MCF 10A (cell line): ENCODE measurements around the gene MACROH2A1. TPM values are rescaled to one million over a fixed set of nuclear protein-coding genes. Genes with fewer than 3 reads are reported as not detected.

Source experiments
- BruUV-seq: library from RNA; stranded (reverse); fragments of 400-500 nt; replicated peaks from 2 replicates; lab custom pipeline; 2021; lab: Mats Ljungman, UMichigan
- CTCF ChIA-PET: fragments of 300-600 bp; sonication (Branson Sonifier 250); formaldehyde crosslinking; extraction: SDS; loops from one replicate; lab custom pipeline; 2021; ENCODE audit warnings: antibody characterized with exemption, inconsistent platforms; lab: Yijun Ruan, JAX
- POLR2A ChIA-PET: fragments of 300-600, 350-650 bp; sonication (Branson Sonifier 250); formaldehyde crosslinking; extraction: SDS; loops from one replicate; lab custom pipeline; 2020; ENCODE audit warnings: antibody characterized with exemption, inconsistent platforms; lab: Yijun Ruan, JAX
- DNase-seq: peaks from one replicate; pipeline ENCODE4 v3.0.0-alpha.2; 2018; ENCODE audit not compliant: unreplicated experiment
- H3K27ac Mint-ChIP-seq: one replicate; pipeline ENCODE4 v1.8.0; 2022; ENCODE audit warnings: mild to moderate bottlenecking, low read depth, mixed read lengths; ENCODE audit not compliant: unreplicated experiment
- H3K27me3 Mint-ChIP-seq: one replicate; pipeline ENCODE4 v1.8.0; 2022; ENCODE audit warnings: mixed read lengths; ENCODE audit not compliant: insufficient read depth, unreplicated experiment
- H3K36me3 Mint-ChIP-seq: one replicate; pipeline ENCODE4 v1.8.0; 2022; ENCODE audit warnings: mild to moderate bottlenecking, moderate library complexity, mixed read lengths; ENCODE audit not compliant: insufficient read depth, unreplicated experiment
- H3K4me1 Mint-ChIP-seq: one replicate; pipeline ENCODE4 v1.8.0; 2022; ENCODE audit warnings: mixed read lengths; ENCODE audit not compliant: insufficient read depth, unreplicated experiment
- H3K4me3 Mint-ChIP-seq: one replicate; pipeline ENCODE4 v1.8.0; 2022; ENCODE audit warnings: mild to moderate bottlenecking, moderate library complexity, mixed read lengths; ENCODE audit not compliant: unreplicated experiment
- H3K9me3 Mint-ChIP-seq: one replicate; pipeline ENCODE4 v1.8.0; 2022; ENCODE audit warnings: mixed read lengths; ENCODE audit not compliant: unreplicated experiment
- intact Hi-C: fragments of 100-400 bp; cut with micrococcal nuclease; formaldehyde crosslinking; loops from 2 replicates; pipeline ENCODE4 v1.14.1; 2022
- total RNA-seq: library from RNA; stranded (reverse); gene quantifications from 2 replicates; pipeline ENCODE4 v1.2.3, GENCODE V29; 2022
- TF ChIP-seq, protein P1 (sequence below): fragments of 200-600 bp; IDR thresholded peaks from one replicate; pipeline ENCODE4 v1.8.0; 2022; ENCODE audit warnings: antibody characterized with exemption, mild to moderate bottlenecking; ENCODE audit not compliant: unreplicated experiment

Gene MACROH2A1
- total RNA-seq, 1 experiment from 2014 or later = 306 TPM

DNA sequence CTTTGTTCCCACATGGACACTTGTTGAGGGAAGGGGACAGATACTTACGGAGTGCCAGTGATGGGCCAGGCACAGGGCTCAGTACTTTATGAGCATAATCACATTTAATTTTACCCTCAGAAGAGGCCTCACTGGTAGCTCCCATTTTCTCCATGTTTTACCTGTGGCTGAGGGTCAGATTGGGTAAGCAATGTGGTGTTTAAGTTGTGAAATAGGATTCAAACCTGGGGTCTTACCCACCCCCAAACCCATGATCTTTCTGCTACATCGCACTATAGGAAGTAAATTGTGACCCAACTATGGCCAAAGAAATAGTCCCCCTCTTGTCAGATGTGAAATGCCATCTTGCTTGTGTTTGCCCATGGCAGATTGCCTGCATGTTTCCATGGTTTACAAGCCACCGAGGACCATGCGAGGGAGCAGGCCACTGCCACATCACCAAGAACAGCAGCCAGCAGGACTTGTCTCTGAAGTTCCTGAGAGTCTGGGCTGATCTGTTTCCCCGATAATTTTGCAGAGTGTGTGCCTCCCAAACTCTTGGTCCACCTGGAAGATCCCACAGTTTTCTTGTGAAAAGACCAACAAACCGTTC, 95.4 kb downstream of the MACROH2A1 start:
- TF ChIP-seq, protein P1, sequence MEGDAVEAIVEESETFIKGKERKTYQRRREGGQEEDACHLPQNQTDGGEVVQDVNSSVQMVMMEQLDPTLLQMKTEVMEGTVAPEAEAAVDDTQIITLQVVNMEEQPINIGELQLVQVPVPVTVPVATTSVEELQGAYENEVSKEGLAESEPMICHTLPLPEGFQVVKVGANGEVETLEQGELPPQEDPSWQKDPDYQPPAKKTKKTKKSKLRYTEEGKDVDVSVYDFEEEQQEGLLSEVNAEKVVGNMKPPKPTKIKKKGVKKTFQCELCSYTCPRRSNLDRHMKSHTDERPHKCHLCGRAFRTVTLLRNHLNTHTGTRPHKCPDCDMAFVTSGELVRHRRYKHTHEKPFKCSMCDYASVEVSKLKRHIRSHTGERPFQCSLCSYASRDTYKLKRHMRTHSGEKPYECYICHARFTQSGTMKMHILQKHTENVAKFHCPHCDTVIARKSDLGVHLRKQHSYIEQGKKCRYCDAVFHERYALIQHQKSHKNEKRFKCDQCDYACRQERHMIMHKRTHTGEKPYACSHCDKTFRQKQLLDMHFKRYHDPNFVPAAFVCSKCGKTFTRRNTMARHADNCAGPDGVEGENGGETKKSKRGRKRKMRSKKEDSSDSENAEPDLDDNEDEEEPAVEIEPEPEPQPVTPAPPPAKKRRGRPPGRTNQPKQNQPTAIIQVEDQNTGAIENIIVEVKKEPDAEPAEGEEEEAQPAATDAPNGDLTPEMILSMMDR = no peak
- ChIA-PET CTCF (interaction anchor here (0.6 to 0.9 kb wide), 3 partner anchors 20 to 126 kb away, joined by 3 read pairs; no protein-coding TSS in a partner anchor), POLR2A (no interaction called here)
- peaks cover 4% of the 10 kb centered on the region for H3K36me3 Mint-ChIP-seq
- no peaks in the 10 kb centered on the region for H3K9me3 Mint-ChIP-seq
- H3K27me3 Mint-ChIP-seq = no peaks in the 10 kb centered on the region
- H3K4me1 Mint-ChIP-seq = no peaks in the 10 kb centered on the region
- no peak for DNase-seq
- no peak overlapping the region for H3K27ac Mint-ChIP-seq
- no peak overlapping the region for H3K4me3 Mint-ChIP-seq
- intact Hi-C loops = no loop called here
- no TSS peak for BruUV-seq

DNA sequence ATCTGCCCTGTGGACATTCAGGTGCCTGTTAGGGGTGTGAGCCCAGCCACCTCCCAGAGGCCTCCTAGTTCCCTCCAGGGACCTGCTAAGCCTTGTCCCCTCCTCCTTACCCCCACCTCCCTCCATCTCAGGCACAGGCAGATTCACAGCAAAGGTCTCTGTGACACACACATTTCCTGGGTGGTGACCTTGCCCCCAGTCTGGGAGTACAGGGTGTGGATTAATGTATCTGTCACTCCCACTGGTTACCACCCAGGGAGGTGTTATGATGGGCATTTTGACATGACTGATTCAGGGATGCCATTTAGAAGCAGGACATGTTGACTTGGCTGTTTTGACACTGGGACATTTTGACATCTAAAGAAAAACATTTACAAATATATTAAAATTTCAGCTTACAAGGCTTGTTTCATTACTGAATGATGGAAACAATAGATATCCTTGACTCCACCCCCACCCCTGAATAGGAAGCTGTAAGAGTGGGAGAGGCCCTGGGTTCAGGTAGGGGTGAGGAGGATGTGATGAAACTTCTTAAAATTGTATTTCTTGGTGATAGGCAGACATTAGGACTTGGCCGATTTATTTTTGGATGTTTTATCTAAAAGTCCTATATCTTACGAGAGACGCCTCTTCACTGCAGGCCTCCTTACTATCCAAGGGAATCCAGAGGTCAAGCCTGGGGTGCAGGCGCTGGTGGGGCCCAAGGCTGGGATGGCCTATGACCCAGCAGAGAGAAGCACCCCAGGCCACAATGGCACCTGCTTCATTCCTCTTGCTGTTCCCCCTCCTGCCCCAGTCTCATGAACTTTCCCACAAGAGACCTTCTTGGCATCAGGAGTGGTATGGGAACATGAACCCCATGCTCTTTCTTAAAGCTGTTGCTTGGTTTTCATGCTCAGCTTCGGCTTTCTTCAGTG, 101.9 kb downstream of the MACROH2A1 start:
- intact Hi-C loops = no loop called here
- TF ChIP-seq, protein P1 = no peak
- Mint-ChIP-seq H3K9me3 (no peaks in the 10 kb centered on the region), H3K36me3 (no peaks in the 10 kb centered on the region), H3K27ac (no peak overlapping the region), H3K27me3 (no peaks in the 10 kb centered on the region), H3K4me1 (no peaks in the 10 kb centered on the region), H3K4me3 (no peak overlapping the region)
- DNase-seq = no peak
- no TSS peak for BruUV-seq
- ChIA-PET POLR2A (interaction anchor here (0.7 kb wide), 1 partner anchor 54 kb away, joined by 3 read pairs; no protein-coding TSS in a partner anchor), CTCF (interaction anchor here (0.6 kb wide), 1 partner anchor 54 kb away, joined by 5 read pairs; no protein-coding TSS in a partner anchor)

DNA sequence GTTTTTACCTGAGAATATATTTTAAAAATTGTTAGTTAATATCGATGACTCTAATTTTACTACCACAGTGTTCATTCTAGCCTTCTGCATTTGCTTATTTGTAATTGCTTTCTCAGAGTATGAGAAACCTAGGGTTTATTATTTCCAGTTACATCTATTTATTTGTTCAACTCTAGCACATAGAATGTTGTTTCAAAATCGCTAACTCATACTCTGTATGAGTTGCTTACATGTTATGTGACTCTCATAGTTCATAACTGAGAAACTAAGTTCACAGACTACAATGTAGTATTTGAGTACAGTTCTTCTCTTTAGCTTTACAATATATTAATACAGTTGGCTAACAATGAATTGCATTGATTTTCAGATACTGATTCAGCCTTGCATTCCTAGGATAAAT, 103.2 kb downstream of the MACROH2A1 start:
- Mint-ChIP-seq H3K9me3 (no peaks in the 10 kb centered on the region), H3K4me1 (no peaks in the 10 kb centered on the region), H3K4me3 (no peak overlapping the region), H3K36me3 (no peaks in the 10 kb centered on the region), H3K27ac (no peak overlapping the region), H3K27me3 (no peaks in the 10 kb centered on the region)
- intact Hi-C loops = no loop called here
- CTCF ChIA-PET = no interaction called here
- no peak for DNase-seq
- no TSS peak for BruUV-seq
- POLR2A ChIA-PET = no interaction called here
- TF ChIP-seq, protein P1 = no peak

DNA sequence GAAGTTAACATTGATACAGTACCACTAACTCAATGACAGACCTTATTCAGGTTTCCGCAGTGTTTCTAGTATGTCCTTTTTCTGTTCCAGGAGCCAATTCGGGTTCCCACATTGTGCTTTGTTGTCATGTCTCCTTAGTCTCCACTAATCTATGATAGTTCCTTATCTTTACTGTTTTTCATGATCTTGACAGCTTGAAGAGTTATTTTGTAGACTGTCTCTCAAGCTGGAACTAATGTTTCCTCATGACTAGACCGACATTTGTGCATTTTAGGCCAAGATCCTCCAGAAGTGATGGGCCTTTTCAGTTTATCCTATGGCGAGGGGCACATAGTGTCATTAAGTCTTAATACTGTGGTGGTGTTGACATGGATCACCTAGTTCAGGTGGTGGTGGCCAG, 104.2 kb downstream of the MACROH2A1 start:
- intact Hi-C loops = no loop called here
- Mint-ChIP-seq H3K27ac (no peak overlapping the region), H3K9me3 (no peaks in the 10 kb centered on the region), H3K27me3 (no peaks in the 10 kb centered on the region), H3K36me3 (no peaks in the 10 kb centered on the region), H3K4me1 (no peaks in the 10 kb centered on the region), H3K4me3 (no peak overlapping the region)
- BruUV-seq = no TSS peak
- TF ChIP-seq, protein P1 = no peak
- ChIA-PET POLR2A (no interaction called here), CTCF (interaction anchor here (0.7 to 1.1 kb wide), 2 partner anchors 104 to 293 kb away, joined by 3 to 4 read pairs; no protein-coding TSS in a partner anchor)
- DNase-seq = no peak
